HFFc6 (cell line): ENCODE data around the gene PRKD3. TPM values are rescaled to one million over a fixed set of nuclear protein-coding genes. Genes with fewer than 3 reads are reported as not detected.

ENCODE experiments used
- DNase-seq: peaks from one replicate; pipeline ENCODE4 v3.0.0-alpha.2; 2018
- H3K27ac Mint-ChIP-seq: 2 replicates; pipeline ENCODE4 v1.8.0; 2020; ENCODE audit warnings: mild to moderate bottlenecking, mixed read lengths
- H3K27me3 Mint-ChIP-seq: 2 replicates; pipeline ENCODE4 v1.8.0; 2021; ENCODE audit warnings: mild to moderate bottlenecking, moderate library complexity, mixed read lengths; ENCODE audit not compliant: insufficient read depth
- H3K36me3 Mint-ChIP-seq: 2 replicates; pipeline ENCODE4 v1.8.0; 2021; ENCODE audit warnings: low read depth, mixed read lengths
- H3K4me1 Mint-ChIP-seq: 2 replicates; pipeline ENCODE4 v1.8.0; 2020; ENCODE audit warnings: low read depth, mixed read lengths
- H3K4me3 Mint-ChIP-seq: 2 replicates; pipeline ENCODE4 v1.8.0; 2020; ENCODE audit warnings: mild to moderate bottlenecking, moderate library complexity, mixed read lengths
- H3K9me3 Mint-ChIP-seq: 2 replicates; pipeline ENCODE4 v1.8.0; 2020; ENCODE audit warnings: mild to moderate bottlenecking, mixed read lengths
- total RNA-seq, 6 experiments: library from RNA; stranded (reverse); fragmentation: NEBNext Ultra II Directional; extraction: Animal tissue kit (Norgen Biotek cat#: 25700); gene quantifications; 2 replicates in 1 of 6; 3 replicates in 5 of 6; pipeline ENCODE4 v1.2.3, GENCODE V29; 2021
- TF ChIP-seq, protein P1 (sequence below): fragments of 200-600 bp; sonication (generic); IDR thresholded peaks from 2 replicates; pipeline ENCODE4 v1.5.0; 2021; ENCODE audit warnings: antibody characterized with exemption, mild to moderate bottlenecking

PRKD3 gene
- total RNA-seq, 6 experiments from 2014 or later, result 19.9 to 33.7 (median 27.5) TPM

DNA sequence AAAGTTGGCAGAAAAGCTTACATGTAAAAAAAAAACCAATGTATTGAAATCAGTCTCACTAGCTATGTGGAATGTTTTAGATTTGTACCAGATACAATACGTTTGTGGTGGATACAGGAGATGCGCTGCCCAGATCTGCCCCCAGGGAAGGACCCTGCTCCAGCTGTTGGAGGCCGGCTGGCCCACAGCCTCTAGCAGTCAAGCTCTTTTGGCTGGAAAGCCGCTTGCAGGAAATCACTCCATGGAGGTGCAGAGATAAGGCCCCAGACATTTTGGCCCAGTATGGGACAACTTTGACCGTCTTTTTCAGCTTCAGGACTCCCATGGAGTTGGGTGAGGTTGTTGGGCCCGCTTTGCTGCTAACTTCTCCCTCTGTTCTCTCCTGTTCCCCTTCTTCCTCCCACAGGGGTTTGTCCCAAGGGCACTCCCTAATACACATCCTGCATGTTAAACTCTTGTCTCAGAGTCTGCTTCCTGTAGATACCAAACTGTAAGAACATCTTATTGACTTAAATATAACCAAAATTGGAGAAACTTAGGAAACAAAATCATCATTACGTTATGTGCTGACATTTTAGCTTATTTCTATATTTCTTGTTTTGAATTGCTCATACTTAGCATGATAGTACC, 18.1 kb upstream of the PRKD3 start:
- no peak overlapping the region for H3K4me3 Mint-ChIP-seq
- no peak overlapping the region for H3K27ac Mint-ChIP-seq
- H3K27me3 Mint-ChIP-seq, result no peaks in the 10 kb centered on the region; the same call in 1 of the 2 replicates
- H3K4me1 Mint-ChIP-seq, result peaks cover 16% of the 10 kb centered on the region
- TF ChIP-seq, protein P1, sequence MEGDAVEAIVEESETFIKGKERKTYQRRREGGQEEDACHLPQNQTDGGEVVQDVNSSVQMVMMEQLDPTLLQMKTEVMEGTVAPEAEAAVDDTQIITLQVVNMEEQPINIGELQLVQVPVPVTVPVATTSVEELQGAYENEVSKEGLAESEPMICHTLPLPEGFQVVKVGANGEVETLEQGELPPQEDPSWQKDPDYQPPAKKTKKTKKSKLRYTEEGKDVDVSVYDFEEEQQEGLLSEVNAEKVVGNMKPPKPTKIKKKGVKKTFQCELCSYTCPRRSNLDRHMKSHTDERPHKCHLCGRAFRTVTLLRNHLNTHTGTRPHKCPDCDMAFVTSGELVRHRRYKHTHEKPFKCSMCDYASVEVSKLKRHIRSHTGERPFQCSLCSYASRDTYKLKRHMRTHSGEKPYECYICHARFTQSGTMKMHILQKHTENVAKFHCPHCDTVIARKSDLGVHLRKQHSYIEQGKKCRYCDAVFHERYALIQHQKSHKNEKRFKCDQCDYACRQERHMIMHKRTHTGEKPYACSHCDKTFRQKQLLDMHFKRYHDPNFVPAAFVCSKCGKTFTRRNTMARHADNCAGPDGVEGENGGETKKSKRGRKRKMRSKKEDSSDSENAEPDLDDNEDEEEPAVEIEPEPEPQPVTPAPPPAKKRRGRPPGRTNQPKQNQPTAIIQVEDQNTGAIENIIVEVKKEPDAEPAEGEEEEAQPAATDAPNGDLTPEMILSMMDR, result no peak
- H3K36me3 Mint-ChIP-seq, result no peaks in the 10 kb centered on the region
- DNase-seq, result no peak
- no peaks in the 10 kb centered on the region for H3K9me3 Mint-ChIP-seq

DNA sequence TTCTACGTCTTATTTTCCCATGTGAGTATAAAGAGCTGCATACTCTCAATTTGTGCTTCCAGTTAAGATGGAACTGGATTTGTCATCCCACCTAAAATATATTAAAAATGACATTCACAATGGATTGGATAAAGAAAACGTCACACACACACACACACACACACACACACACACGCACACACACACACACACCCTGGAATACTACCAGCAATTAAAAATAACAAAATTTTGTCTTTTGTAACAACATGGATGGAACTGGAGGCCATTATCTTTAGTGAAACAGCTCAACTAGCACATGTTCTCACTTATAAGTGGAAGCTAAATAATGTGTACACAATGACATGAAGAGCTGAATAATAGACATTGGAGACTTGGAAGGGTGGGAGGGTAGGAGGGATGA, 16.0 kb upstream of the PRKD3 start:
- no peaks in the 10 kb centered on the region for H3K36me3 Mint-ChIP-seq
- H3K4me1 Mint-ChIP-seq, result peaks cover 16% of the 10 kb centered on the region
- no peak overlapping the region for H3K4me3 Mint-ChIP-seq

DNA sequence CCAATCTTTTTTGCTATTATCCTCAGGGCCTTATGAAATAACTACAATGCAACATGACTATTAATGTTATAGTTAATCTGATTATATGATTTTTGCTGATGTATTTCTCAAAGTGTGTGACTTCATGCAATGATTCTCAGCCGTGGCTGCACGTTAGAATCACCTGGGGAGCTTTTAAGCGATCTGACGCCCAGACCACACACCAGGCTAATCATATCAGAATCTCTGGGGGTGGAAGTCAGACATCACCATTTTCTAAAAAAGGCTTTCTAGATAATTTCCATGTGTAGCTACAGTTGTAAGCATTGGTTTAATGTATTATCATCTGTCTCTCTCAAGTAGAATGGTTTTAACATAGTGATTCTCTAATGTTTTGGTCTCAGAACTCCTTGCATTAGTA, 14.3 kb upstream of the PRKD3 start:
- no peaks in the 10 kb centered on the region for H3K9me3 Mint-ChIP-seq
- DNase-seq, result no peak
- no peak overlapping the region for H3K27ac Mint-ChIP-seq
- TF ChIP-seq, protein P1, result no peak
- H3K4me1 Mint-ChIP-seq, result peaks cover 10% of the 10 kb centered on the region
- no peak overlapping the region for H3K4me3 Mint-ChIP-seq
- no peaks in the 10 kb centered on the region for H3K36me3 Mint-ChIP-seq
- no peaks in the 10 kb centered on the region; the same call in 1 of the 2 replicates for H3K27me3 Mint-ChIP-seq

More for the DNA sequence above, 16.0 kb upstream of the PRKD3 start:
- DNase-seq, result no peak
- Mint-ChIP-seq H3K9me3 (no peaks in the 10 kb centered on the region), H3K27ac (no peak overlapping the region), H3K27me3 (no peaks in the 10 kb centered on the region; the same call in 1 of the 2 replicates)
- TF ChIP-seq, protein P1, result no peak

DNA sequence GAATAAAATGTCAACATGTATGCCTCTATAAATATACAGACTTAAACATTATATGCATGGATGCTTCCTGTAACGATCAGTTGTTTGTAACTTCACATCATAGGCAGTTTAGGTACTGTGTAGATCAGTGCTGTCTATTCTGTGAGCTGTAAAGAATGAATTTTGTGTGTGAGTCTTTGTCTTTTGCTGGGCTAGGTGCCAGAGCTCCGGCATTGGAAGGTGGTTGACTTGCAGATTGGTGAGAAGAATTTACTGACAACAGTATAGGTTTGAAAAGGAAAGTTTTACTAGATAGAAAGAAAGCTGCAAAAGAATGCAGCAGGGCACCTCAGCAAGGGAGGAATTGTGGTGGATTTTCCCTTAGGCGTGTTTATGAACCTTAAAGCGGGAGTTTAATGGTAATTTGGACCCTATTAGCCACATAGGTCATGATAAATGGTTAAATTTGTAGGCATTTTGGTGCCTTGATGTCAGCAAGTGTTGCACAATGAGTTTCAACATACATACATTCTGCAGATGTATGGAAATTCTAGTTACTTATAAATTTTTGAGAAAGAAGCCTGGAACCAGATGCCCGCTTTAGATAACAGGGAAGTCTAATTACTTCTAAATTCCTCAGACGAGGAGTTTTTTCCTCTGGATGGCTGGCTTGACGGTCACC, 13.1 kb upstream of the PRKD3 start:
- H3K4me3 Mint-ChIP-seq, result no peak overlapping the region
- no peaks in the 10 kb centered on the region for H3K36me3 Mint-ChIP-seq
- DNase-seq, result no peak
- H3K4me1 Mint-ChIP-seq, result no peaks in the 10 kb centered on the region
- TF ChIP-seq, protein P1, result no peak
- no peak overlapping the region for H3K27ac Mint-ChIP-seq
- no peaks in the 10 kb centered on the region for H3K9me3 Mint-ChIP-seq
- H3K27me3 Mint-ChIP-seq, result no peaks in the 10 kb centered on the region; the same call in 1 of the 2 replicates

DNA sequence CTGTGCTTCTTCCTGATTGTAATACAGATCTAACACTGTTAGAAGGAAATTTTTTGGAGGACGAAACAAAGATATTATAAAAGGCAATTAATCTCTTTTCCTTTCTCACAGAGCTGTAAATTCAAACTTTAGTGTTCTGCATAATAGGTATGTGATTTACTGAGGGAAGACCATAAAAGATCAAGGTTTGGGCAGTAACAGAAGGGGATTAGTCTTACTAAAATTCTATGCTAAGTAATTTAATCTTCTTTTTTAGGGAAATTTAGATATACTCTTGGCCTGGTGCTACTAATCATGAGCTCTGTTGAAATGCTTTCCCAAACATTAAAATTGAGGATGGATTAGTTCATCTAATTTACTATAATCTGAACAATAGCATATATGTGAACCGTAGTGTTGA, 11.0 kb upstream of the PRKD3 start:
- TF ChIP-seq, protein P1, result no peak
- Mint-ChIP-seq H3K27ac (no peak overlapping the region), H3K4me1 (no peaks in the 10 kb centered on the region), H3K9me3 (no peaks in the 10 kb centered on the region), H3K36me3 (no peaks in the 10 kb centered on the region), H3K4me3 (no peak overlapping the region), H3K27me3 (peaks cover 4% of the 10 kb centered on the region)
- DNase-seq, result no peak
